Measurements from ENCODE around the gene PARVG.

PARVG gene

DNA sequence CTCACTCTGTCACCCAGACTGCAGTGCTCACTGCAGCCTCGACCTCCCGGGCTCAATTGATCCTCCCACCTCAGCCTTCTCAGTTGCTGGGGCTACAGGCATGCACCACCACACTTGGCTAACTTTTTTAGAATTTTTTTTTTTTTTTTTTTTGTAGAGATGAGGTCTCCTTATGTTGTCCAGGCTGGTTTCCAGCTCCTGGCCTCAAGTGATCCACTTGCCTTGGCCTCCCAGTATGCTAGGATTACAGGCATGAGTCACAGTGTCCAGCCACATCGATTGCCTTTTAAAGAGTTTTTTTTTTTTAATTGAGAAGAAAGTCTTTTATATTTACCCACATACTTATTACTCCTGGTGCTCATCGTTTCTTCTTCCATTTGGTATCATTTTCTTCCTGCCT, 30.0 kb downstream of the PARVG start:
- H3K9me3 Mint-ChIP-seq = peaks cover 1 to 8% of the 10 kb centered on the region in 2 donors
- DNase-seq (no peak), ATAC-seq (replicated peaks) (no peak)
- H3K4me3 Mint-ChIP-seq = no peak overlapping the region
- peaks cover 8 to 14% of the 10 kb centered on the region in 2 donors for H3K4me1 Mint-ChIP-seq (ENCODE audit: low read depth in 2 of 2)
- H3K27ac Mint-ChIP-seq = peak overlapping the region in 1 of 2 donors; percentile 71
- H3K27me3 Mint-ChIP-seq = no peaks in the 10 kb centered on the region
- peaks cover 4% of the 10 kb centered on the region for H3K36me3 Mint-ChIP-seq (ENCODE audit: insufficient read depth)

DNA sequence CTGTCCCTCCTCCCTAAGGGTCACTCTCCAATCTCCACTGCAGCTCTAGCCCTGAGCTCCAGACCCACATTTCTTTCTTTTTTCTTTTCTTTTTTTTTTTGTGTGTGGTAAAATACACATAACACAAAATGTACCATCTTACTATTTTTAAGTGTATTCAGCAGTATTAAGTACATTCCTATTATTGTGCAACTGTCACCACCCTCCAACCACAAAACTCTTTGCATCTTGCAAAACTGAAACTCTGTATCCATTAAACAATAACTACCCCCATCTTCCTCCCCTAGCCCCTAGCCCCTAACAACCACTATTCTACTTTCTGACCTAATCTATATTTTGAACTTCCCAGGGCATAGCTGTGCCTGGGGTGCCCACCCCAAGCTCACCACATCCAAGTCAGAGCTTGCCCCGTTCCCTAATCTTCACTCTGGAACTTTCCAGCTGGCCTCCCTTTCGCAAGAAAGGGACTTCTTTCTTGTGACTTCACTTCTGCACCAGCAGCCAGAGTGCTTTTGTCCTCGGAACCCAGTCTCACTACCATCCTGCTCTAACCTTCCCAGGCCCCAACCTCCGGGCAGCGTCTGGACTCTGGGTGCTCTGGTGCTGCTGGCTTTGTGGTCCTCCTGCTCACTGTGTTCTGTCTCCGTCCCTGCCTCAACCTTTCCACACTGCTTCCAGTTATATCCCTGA, 30.7 kb downstream of the PARVG start:
- H3K4me3 Mint-ChIP-seq = no peak overlapping the region
- DNase-seq = no peak
- no peaks in the 10 kb centered on the region for H3K27me3 Mint-ChIP-seq
- peaks cover 3 to 8% of the 10 kb centered on the region in 2 donors for H3K9me3 Mint-ChIP-seq
- H3K4me1 Mint-ChIP-seq (ENCODE audit: low read depth in 2 of 2) = peaks cover 8 to 14% of the 10 kb centered on the region in 2 donors
- H3K27ac Mint-ChIP-seq = peak overlapping the region in 1 of 2 donors; percentile 71
- H3K36me3 Mint-ChIP-seq (ENCODE audit: insufficient read depth) = peaks cover 4% of the 10 kb centered on the region
- ATAC-seq (replicated peaks) = no peak

GRCh38 chr22:44211946-44212930, 31.5 kb downstream of the PARVG start:
- Mint-ChIP-seq H3K27ac (no peak overlapping the region), H3K9me3 (peaks cover 3 to 8% of the 10 kb centered on the region in 2 donors), H3K4me3 (no peak overlapping the region)

DNA sequence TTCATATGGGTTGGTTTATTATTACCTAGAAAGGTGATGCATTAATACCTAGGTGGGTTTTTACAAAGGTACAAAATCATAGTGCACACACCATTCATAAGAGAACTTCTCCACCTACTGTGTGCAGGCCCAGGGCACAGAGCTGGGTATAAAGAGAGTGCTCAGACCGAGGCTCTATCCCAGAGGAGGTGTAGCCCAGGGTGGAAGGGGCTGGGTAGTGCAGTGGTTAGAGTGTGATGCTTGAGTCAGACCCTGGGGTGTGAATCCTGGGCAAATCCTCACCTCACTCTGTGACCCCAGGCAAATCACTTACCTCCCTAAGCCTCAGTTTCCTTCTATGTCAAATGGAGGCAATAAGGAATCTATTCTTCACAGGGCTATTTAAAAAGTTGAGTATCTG, 32.2 kb downstream of the PARVG start:
- ATAC-seq (replicated peaks) = no peak
- DNase-seq = no peak
- no peaks in the 10 kb centered on the region for H3K27me3 Mint-ChIP-seq
- H3K9me3 Mint-ChIP-seq = peaks cover 3 to 8% of the 10 kb centered on the region in 2 donors
- H3K36me3 Mint-ChIP-seq (ENCODE audit: insufficient read depth) = peaks cover 2% of the 10 kb centered on the region
- no peak overlapping the region for H3K27ac Mint-ChIP-seq
- no peak overlapping the region for H3K4me3 Mint-ChIP-seq
- peaks cover 5 to 11% of the 10 kb centered on the region in 2 donors for H3K4me1 Mint-ChIP-seq (ENCODE audit: low read depth in 2 of 2)

More at GRCh38 chr22:44211946-44212930, 31.5 kb downstream of the PARVG start:
- H3K4me1 Mint-ChIP-seq (ENCODE audit: low read depth in 2 of 2) = peaks cover 8 to 14% of the 10 kb centered on the region in 2 donors
- no peak for DNase-seq
- peaks cover 4% of the 10 kb centered on the region for H3K36me3 Mint-ChIP-seq (ENCODE audit: insufficient read depth)
- ATAC-seq (replicated peaks) = no peak
- no peaks in the 10 kb centered on the region for H3K27me3 Mint-ChIP-seq

- no peak for DNase-seq
Measured at GRCh38 chr22:44213489-44214043, 32.8 kb downstream of the PARVG start.

GRCh38 chr22:44214187-44214586, 33.5 kb downstream of the PARVG start:
- DNase-seq = no peak
- Mint-ChIP-seq H3K4me3 (no peak overlapping the region), H3K4me1 (ENCODE audit: low read depth in 2 of 2) (peaks cover 2 to 6% of the 10 kb centered on the region in 2 donors), H3K27ac (no peak overlapping the region), H3K27me3 (no peaks in the 10 kb centered on the region), H3K36me3 (ENCODE audit: insufficient read depth) (no peaks in the 10 kb centered on the region), H3K9me3 (peaks cover 3 to 8% of the 10 kb centered on the region in 2 donors)
- ATAC-seq (replicated peaks) = no peak

More at GRCh38 chr22:44213489-44214043, 32.8 kb downstream of the PARVG start:
- Mint-ChIP-seq H3K36me3 (ENCODE audit: insufficient read depth) (no peaks in the 10 kb centered on the region), H3K9me3 (peaks cover 3 to 8% of the 10 kb centered on the region in 2 donors), H3K27me3 (no peaks in the 10 kb centered on the region), H3K4me1 (ENCODE audit: low read depth in 2 of 2) (peaks cover 2 to 7% of the 10 kb centered on the region in 2 donors), H3K4me3 (no peak overlapping the region), H3K27ac (no peak overlapping the region)
- ATAC-seq (replicated peaks) = no peak

DNA sequence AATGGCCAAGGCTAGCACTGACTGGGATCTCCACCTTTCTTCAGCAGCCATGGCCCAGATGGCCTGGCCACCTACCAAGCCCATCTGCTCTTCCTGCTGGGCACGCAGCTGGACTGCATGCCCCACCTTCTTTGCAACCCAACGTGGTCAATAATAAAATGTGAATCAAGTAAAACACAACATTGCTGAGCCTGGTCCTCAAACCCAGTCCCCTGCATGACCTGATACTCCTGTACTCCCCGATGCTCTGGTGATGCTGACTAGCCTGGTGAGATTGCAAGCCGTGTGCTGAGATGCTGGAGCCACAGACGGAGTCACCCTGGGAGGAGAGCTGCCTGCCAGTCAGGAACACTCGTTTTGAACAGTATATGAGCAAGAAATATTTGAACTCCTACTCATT, 34.0 kb downstream of the PARVG start:
- DNase-seq (no peak), ATAC-seq (replicated peaks) (no peak)
- Mint-ChIP-seq H3K9me3 (peaks cover 2 to 3% of the 10 kb centered on the region in 2 donors), H3K27ac (no peak overlapping the region), H3K4me3 (no peak overlapping the region), H3K36me3 (ENCODE audit: insufficient read depth) (no peaks in the 10 kb centered on the region), H3K4me1 (ENCODE audit: low read depth in 2 of 2) (peaks cover under 1 to 2% of the 10 kb centered on the region in 2 donors), H3K27me3 (no peaks in the 10 kb centered on the region)

DNA sequence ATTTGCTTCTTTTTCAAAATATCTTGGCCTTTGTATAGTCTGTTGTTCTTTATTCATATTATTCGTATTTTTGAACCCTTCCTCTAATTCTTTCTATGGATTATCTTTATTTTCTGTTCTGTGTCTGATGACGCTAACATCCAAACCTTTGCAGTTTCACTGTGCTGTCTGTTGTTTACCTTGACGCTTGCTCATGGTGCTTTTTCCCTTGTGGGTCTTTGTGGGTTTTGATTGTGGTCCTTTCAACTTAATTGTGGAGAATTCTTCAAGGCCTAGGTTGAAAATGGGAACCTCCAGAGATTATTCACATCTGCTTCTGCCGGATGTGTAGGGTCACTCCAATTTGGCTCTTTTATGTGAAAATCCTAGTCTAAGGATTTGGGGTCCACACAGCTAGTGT, 34.6 kb downstream of the PARVG start:
- no peak for DNase-seq
- Mint-ChIP-seq H3K4me1 (ENCODE audit: low read depth in 2 of 2) (peaks cover 0 to 2% of the 10 kb centered on the region in 2 donors), H3K9me3 (peaks cover 0 to 2% of the 10 kb centered on the region in 2 donors), H3K27me3 (no peaks in the 10 kb centered on the region), H3K4me3 (no peak overlapping the region), H3K36me3 (ENCODE audit: insufficient read depth) (no peaks in the 10 kb centered on the region), H3K27ac (no peak overlapping the region)
- no peak for ATAC-seq (replicated peaks)

DNA sequence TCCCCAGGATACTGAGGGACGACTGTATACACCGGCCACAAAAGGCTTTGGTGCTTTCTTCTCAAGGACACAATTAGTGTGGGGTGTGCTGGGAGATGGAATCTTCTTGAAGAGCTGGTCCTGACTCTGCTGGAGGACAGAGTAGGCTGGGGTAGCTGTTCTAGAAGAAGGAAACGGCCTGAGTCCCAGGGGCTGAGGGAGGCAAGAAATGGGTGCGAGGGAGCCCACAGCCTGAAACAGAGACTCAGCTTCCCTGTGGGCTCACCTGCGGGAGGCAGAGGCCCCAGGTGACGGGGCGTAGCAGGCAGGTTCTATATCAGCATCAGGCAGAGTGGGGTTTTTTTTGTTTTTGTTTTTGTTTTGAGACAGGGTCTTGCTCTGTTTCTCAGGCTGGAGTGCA, 36.6 kb downstream of the PARVG start:
- H3K4me1 Mint-ChIP-seq (ENCODE audit: low read depth in 2 of 2) = no peaks in the 10 kb centered on the region
- H3K36me3 Mint-ChIP-seq (ENCODE audit: insufficient read depth) = peaks cover 1% of the 10 kb centered on the region
- no peak overlapping the region for H3K4me3 Mint-ChIP-seq
- peaks cover 0 to 2% of the 10 kb centered on the region in 2 donors for H3K9me3 Mint-ChIP-seq
- ATAC-seq (replicated peaks) (no peak), DNase-seq (no peak)
- H3K27ac Mint-ChIP-seq = no peak overlapping the region
- H3K27me3 Mint-ChIP-seq = peaks cover 7 to 12% of the 10 kb centered on the region in 2 donors

DNA sequence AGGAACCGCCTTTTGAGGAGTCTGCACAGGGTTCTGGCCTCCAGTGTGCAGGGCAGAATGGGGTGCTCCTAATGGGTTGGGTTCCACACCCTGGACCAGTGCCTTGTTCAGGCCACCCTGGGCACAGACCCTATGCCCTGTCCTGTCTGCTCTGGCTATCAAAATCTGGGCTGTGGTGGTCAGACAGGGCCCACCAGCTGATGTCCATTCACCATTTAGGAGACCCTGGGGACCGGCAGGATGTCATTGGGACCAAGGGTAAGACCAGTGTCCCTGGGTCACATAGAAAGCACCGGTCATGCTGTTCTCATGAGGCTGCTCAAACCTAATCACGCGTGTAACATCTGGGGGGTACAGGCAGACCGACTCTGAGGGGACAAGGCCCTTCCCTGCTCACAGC, 37.3 kb downstream of the PARVG start:
- no peak for DNase-seq
- Mint-ChIP-seq H3K4me3 (no peak overlapping the region), H3K36me3 (ENCODE audit: insufficient read depth) (peaks cover 2% of the 10 kb centered on the region), H3K27me3 (peaks cover 7 to 14% of the 10 kb centered on the region in 2 donors), H3K27ac (no peak overlapping the region), H3K9me3 (peaks cover 0 to 2% of the 10 kb centered on the region in 2 donors), H3K4me1 (ENCODE audit: low read depth in 2 of 2) (no peaks in the 10 kb centered on the region)
- no peak for ATAC-seq (replicated peaks)

DNA sequence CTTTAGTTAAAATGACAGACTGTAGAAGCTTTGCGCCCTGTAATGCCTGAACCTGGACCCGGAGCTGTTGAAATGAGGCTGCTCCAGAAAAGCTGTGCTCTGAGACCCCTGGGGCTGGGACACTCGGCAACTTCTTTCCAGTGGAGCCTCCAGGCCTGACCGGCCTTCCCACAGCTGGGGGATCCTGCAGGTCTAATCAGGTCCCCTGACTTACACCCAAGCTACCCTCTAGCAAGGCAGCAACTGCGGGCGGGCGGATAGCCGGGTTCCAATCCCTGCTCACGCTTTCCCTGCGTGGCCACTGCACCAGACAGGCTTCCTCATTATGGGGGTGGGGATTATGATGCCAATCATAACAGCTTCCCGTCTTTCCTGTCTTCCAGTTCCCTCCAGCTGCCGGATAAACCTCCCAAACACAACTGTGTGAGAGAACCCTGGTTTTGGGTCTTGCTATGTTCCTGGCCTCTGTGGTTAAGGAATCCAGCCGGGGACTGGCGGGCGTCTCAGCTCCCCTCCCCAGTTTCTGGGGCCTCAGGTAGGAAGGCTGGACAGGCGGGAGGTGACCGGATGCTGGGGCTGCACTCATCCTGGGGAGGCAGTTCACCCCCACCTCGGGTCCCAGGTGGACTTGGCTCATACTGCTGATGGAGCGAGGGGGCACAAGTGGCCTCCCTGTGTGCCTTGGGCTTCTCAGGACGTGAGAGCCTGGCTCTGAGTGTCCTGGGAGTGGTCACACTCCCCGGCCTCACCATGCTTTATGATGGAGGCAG, 38.6 kb downstream of the PARVG start:
- H3K36me3 Mint-ChIP-seq (ENCODE audit: insufficient read depth) = peaks cover 2% of the 10 kb centered on the region

GRCh38 chr22:44220727-44221680, 40.3 kb downstream of the PARVG start:
- no peak for ATAC-seq (replicated peaks)
- no peak overlapping the region for H3K4me3 Mint-ChIP-seq
- DNase-seq = no peak
- H3K27me3 Mint-ChIP-seq = peaks cover 32 to 41% of the 10 kb centered on the region in 2 donors
- H3K9me3 Mint-ChIP-seq = peaks cover 0 to 2% of the 10 kb centered on the region in 2 donors
- no peak overlapping the region for H3K27ac Mint-ChIP-seq
- no peaks in the 10 kb centered on the region for H3K4me1 Mint-ChIP-seq (ENCODE audit: low read depth in 2 of 2)
- peaks cover 2% of the 10 kb centered on the region for H3K36me3 Mint-ChIP-seq (ENCODE audit: insufficient read depth)

More for the DNA sequence above, 38.6 kb downstream of the PARVG start:
- Mint-ChIP-seq H3K27me3 (peaks cover 18 to 26% of the 10 kb centered on the region in 2 donors), H3K27ac (no peak overlapping the region), H3K4me1 (ENCODE audit: low read depth in 2 of 2) (no peaks in the 10 kb centered on the region), H3K4me3 (no peak overlapping the region), H3K9me3 (peaks cover 0 to 2% of the 10 kb centered on the region in 2 donors)
- DNase-seq (no peak), ATAC-seq (replicated peaks) (no peak)
